GM10266 (cell line): Measurements from ENCODE around the gene HSD11B1.
"Not testable (repeated sequence)": the region's sequence is repeated elsewhere in the genome, so short reads cannot be mapped to it uniquely, and the experiment has no call there.

ENCODE experiments used
- DNase-seq: peaks from one replicate; pipeline ENCODE4 v3.0.0; 2012; ENCODE audit errors: extremely low spot score
- TF ChIP-seq, protein P1 (sequence below): IDR thresholded peaks from 2 replicates; pipeline ENCODE4 v1.5.1; 2012; ENCODE audit warnings: mild to moderate bottlenecking, low read depth; ENCODE audit not compliant: control insufficient read depth, insufficient read depth; ENCODE audit errors: missing control alignments

The HSD11B1 gene

DNA sequence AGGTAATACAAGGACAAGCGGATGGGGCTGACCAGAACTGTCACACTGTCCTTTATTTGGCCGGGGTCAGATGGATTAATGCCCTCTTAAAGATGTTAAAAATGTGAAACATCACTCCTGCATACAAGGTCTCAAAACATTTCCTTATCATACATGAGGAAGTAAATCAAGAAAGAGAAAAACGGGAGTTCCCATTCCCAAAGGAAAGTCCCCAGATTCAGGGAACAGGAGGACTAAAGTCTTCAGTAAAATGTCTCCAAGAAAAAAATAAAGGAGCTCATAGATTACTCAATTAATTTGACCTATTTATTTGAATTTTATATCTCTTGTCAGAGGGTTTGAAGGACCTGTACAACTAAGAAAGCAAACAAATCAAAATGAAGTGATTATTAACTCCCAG is 13.4 kb upstream of the HSD11B1 start:
- TF ChIP-seq, protein P1, sequence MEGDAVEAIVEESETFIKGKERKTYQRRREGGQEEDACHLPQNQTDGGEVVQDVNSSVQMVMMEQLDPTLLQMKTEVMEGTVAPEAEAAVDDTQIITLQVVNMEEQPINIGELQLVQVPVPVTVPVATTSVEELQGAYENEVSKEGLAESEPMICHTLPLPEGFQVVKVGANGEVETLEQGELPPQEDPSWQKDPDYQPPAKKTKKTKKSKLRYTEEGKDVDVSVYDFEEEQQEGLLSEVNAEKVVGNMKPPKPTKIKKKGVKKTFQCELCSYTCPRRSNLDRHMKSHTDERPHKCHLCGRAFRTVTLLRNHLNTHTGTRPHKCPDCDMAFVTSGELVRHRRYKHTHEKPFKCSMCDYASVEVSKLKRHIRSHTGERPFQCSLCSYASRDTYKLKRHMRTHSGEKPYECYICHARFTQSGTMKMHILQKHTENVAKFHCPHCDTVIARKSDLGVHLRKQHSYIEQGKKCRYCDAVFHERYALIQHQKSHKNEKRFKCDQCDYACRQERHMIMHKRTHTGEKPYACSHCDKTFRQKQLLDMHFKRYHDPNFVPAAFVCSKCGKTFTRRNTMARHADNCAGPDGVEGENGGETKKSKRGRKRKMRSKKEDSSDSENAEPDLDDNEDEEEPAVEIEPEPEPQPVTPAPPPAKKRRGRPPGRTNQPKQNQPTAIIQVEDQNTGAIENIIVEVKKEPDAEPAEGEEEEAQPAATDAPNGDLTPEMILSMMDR = no peak
- no peak for DNase-seq

- DNase-seq = no peak
- TF ChIP-seq, protein P1 = no peak
These were observed 12.3 kb upstream of the HSD11B1 start for GRCh38 chr1:209692296-209692695.

DNA sequence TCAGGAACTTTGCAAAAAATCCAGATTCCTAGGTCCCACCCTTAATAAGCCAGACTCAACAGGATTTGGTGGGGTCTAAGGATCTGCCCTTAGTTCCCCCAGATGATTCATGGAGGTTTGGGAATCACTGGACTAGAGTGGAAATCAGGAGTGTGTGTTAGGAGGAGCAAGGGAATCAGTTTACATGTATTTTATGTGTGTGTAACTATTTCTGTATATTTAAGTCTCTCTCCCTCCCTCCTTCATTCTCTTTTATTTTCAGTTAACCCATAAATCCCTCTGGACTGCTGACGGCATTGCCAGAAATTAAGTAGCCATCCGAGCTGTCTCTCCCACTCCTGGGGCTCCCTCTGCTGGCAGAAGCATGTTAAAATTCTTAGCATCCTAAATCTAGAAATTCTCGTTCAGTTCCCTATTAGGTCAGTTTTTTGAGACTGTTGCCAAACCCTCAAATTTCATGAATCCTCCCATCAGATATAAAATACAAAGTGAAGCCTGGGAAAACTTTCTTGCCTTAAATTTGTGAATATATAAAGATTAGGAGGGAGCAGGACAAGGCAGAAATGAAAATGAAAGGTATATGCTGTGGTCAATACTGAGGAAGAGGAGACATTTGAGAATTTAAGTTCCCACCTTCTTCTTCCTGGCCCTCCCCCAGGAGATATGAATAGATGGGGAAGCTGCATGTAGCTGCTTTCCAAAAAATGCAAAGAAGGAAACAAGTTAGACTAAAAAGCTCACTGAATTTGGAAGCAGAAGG is 11.7 kb upstream of the HSD11B1 start:
- DNase-seq = peak; percentile 66
- TF ChIP-seq, protein P1 = peak; percentile 74

DNA sequence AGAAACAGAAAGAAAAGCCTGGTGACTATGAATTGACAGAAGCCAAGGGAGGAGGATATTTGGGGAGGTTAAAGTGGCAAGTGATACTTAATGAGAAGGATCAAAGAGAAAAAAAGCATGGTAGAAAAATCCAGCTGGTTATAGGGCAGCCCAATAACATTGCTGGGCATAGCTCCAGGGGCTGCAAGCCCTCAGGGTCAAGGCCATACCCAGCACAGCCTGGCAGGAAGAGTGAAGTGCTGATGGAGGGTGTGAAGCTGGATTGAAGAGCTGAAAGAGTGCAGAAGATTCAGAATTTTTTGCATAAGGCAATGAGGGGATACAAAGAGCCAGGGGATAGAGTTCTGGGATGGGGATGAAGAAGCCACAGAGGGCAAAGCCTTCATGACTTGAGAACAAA is 8.0 kb upstream of the HSD11B1 start:
- TF ChIP-seq, protein P1 = no peak
- no peak for DNase-seq

- TF ChIP-seq, protein P1 = no peak
- no peak for DNase-seq
These were observed 7.5 kb upstream of the HSD11B1 start for GRCh38 chr1:209697126-209697525.

GRCh38 chr1:209700686-209701085 is 4.0 kb upstream of the HSD11B1 start:
- not testable (repeated sequence) for DNase-seq

- TF ChIP-seq, protein P1 = no peak
- no peak for DNase-seq
These were observed 1.8 kb upstream of the HSD11B1 start for GRCh38 chr1:209702832-209703231.
